Lung (tissue), 12 donors: ENCODE data around the gene POFUT1. TPM values are rescaled to one million over a fixed set of nuclear protein-coding genes. Genes with fewer than 3 reads are reported as not detected.
"Not testable (repeated sequence)": the region's sequence is repeated elsewhere in the genome, so short reads cannot be mapped to it uniquely, and the experiment has no call there.

Experiments
- ATAC-seq: fragments of 200-7000 bp; cut with Tn5 transposase; one replicate; pipeline ENCODE4 v1.9.1; 2020; ENCODE audit warnings: moderate number of reproducible peaks; ENCODE audit not compliant: insufficient read depth, low FRiP score
- DNase-seq, 3 donors: peaks; one replicate each; pipeline ENCODE4 v3.0.0-alpha.2; 2013 to 2017
- H3K27ac ChIP-seq, 2 donors: one replicate each; pipeline ENCODE4 v1.5.1; 2013; ENCODE audit warnings: mild to moderate bottlenecking in 2 of 2, moderate library complexity in 2 of 2, control low read depth in 1 of 2, inconsistent platforms in 1 of 2, low read depth in 1 of 2, low read length in 1 of 2
- H3K27me3 ChIP-seq, 3 donors: one replicate each; pipeline ENCODE4 v1.5.1; 2013; ENCODE audit warnings: low read length in 2 of 3; ENCODE audit not compliant: control insufficient read depth in 3 of 3, insufficient read depth in 3 of 3
- H3K36me3 ChIP-seq, 4 donors: one replicate each; pipeline ENCODE4 v1.5.1; 2013; ENCODE audit warnings: low read length in 4 of 4, mild to moderate bottlenecking in 1 of 4, moderate library complexity in 1 of 4; ENCODE audit not compliant: control insufficient read depth in 4 of 4, insufficient read depth in 4 of 4
- H3K4me1 ChIP-seq, 5 donors: one replicate each; pipeline ENCODE4 v1.5.1; 2013; ENCODE audit warnings: low read length in 5 of 5, mild to moderate bottlenecking in 2 of 5, moderate library complexity in 1 of 5; ENCODE audit not compliant: control insufficient read depth in 5 of 5, insufficient read depth in 5 of 5
- H3K4me3 ChIP-seq: one replicate; pipeline ENCODE4 v1.5.1; 2013; ENCODE audit warnings: mild to moderate bottlenecking, control low read depth, moderate library complexity
- H3K9ac ChIP-seq, 2 donors: one replicate each; pipeline ENCODE4 v1.5.1; 2013; ENCODE audit warnings: low read length in 2 of 2, control low read depth in 1 of 2; ENCODE audit not compliant: insufficient read depth in 1 of 2
- H3K9me3 ChIP-seq, 4 donors: one replicate each; pipeline ENCODE4 v1.5.1; 2013; ENCODE audit warnings: low read length in 3 of 4, mild to moderate bottlenecking in 1 of 4, moderate library complexity in 1 of 4; ENCODE audit not compliant: control insufficient read depth in 4 of 4, insufficient read depth in 3 of 4
- WGBS, 2 donors: extraction: QIAGEN DNeasy Blood & Tissue Kit; methylation state at CpG; one replicate each; pipeline ENCODE4 v1.1.7; 2013; 5-methylcytosine and 5-hydroxymethylcytosine counted together
- polyA plus RNA-seq, 2 donors: library from polyadenylated mRNA; stranded (reverse); fragments of 200-250 nt; gene quantifications; one replicate each; pipeline ENCODE4 v1.2.1, GENCODE V29; 2013
- total RNA-seq, 2 donors: library from RNA; depleted of rRNA in 1 of 2; stranded (reverse); fragments of >200 nt in 1 of 2; gene quantifications; one replicate each; pipeline ENCODE4 v1.2.1, GENCODE V29; 2014 to 2021
- TF ChIP-seq, protein P1 (sequence below): IDR thresholded peaks from 2 replicates; pipeline ENCODE4 v1.5.1; 2012; ENCODE audit warnings: mild to moderate bottlenecking; ENCODE audit errors: control extremely low read depth, extremely low read depth
- donor health status: control.
- donor health status: control.
- donor health status: Bipolar disorder and iron deficiency.
- donor health status: healthy.
- donor health status: DM: yes; HTN: yes; CAD: no.

The POFUT1 gene
- total and polyA plus RNA-seq, 4 donors: 9.0 to 37.1 (median 21.7) TPM

DNA sequence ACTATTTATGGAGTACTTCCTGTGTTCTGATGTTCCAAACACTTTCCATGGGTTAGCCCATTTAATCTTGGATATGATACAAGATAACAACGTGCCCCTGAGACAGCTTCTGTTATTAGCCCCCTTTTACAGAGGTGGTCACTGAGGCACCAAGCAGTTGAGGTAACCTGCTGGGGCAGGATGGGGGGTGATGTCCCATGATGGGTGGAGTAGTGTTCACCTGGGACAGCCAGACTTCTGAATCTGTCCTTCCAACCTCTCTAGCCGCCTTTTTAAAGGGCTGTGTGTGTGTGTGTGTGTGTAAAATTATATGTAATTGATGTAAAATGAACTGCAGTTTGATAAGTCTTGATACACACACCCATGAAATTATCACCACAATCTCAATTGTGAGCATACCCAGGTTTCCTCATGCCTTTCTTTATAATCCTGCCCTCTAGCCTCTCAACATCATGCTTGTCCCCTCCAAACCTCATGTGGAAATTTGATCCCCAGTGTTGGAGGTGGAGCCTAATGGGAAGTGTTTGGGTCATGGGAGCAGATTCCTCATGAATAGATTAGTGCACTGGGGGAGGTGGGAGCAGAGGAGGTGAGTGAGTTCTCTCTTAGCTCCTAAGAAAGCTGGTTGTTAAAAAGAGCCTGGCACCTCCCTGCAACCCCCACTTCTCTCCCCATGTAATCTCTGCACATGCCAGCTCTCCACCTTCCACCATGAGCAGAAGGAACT lies 39.3 kb upstream of the POFUT1 start:
- no peak overlapping the region for H3K27ac ChIP-seq
- TF ChIP-seq, protein P1, sequence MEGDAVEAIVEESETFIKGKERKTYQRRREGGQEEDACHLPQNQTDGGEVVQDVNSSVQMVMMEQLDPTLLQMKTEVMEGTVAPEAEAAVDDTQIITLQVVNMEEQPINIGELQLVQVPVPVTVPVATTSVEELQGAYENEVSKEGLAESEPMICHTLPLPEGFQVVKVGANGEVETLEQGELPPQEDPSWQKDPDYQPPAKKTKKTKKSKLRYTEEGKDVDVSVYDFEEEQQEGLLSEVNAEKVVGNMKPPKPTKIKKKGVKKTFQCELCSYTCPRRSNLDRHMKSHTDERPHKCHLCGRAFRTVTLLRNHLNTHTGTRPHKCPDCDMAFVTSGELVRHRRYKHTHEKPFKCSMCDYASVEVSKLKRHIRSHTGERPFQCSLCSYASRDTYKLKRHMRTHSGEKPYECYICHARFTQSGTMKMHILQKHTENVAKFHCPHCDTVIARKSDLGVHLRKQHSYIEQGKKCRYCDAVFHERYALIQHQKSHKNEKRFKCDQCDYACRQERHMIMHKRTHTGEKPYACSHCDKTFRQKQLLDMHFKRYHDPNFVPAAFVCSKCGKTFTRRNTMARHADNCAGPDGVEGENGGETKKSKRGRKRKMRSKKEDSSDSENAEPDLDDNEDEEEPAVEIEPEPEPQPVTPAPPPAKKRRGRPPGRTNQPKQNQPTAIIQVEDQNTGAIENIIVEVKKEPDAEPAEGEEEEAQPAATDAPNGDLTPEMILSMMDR: no peak
- peaks cover 0 to 2% (median 0%) of the 10 kb centered on the region in 4 donors for H3K9me3 ChIP-seq
- DNase-seq (peak in 2 of 3 donors; percentile 44 to 65), ATAC-seq (no peak)
- no peak overlapping the region for H3K9ac ChIP-seq
- peaks cover 0 to 3% (median 3%) of the 10 kb centered on the region in 5 donors for H3K4me1 ChIP-seq
- 68 to 87% methylated on average over 2 of the region's 2 CpGs for WGBS, 2 donors
- no peak overlapping the region for H3K4me3 ChIP-seq
- peaks cover 5 to 26% (median 12%) of the 10 kb centered on the region in 4 donors for H3K36me3 ChIP-seq
- no peaks in the 10 kb centered on the region for H3K27me3 ChIP-seq

DNA sequence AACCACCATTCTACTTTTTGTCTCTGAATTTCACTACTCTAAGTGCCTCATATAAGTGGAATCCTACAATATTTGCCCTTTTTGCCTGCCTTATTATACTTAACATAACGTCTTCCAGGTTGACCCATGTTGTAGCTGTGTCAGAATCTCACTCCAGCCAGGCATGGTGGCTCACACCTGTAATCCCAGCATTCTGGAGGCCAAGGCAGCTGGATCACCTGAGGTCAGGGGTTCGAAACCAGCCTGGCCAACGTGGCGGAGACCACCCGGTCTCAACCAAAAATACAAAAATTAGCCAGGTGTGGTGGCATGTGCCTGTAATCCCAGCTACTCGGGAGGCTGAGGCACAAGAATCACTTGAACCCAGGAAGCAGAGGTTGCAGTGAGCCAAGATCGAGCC lies 30.0 kb upstream of the POFUT1 start:
- H3K4me1 ChIP-seq, ATAC-seq, H3K27me3 ChIP-seq, H3K27ac ChIP-seq, H3K9me3 ChIP-seq, H3K9ac ChIP-seq, H3K36me3 ChIP-seq, H3K4me3 ChIP-seq, DNase-seq: not testable (repeated sequence)
- 93 to 98% methylated on average over 7 of the region's 7 CpGs for whole genome bisulfite sequencing, 2 donors

DNA sequence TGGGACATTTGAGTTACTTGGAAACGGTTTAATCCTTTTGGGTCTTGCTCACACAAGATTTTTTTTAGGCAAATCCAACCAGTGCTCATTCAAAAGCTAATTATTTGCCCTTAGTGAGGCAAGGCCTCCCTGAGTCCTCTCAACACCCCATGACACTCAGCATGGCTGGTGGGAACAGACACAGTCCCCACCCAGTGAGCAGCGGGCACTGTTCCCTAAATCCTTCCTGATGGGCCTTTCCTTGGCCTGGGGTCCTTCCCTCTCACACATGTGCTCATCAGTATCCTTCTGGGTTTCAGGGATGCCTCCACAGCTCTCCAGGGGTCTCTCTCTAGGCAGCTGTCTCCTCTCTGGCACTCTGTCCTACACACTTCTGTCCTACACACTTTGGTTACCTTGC lies 28.2 kb upstream of the POFUT1 start:
- TF ChIP-seq, protein P1: no peak
- ATAC-seq: no peak
- Histone ChIP-seq H3K36me3 (no peaks in the 10 kb centered on the region), H3K4me3 (no peak overlapping the region), H3K9ac (no peak overlapping the region), H3K27ac (no peak overlapping the region), H3K9me3 (no peaks in the 10 kb centered on the region), H3K4me1 (peaks cover 0 to 1% (median 0%) of the 10 kb centered on the region in 5 donors), H3K27me3 (no peaks in the 10 kb centered on the region)
- no peak for DNase-seq
- 91 to 98% methylated on average over 2 of the region's 2 CpGs for WGBS, 2 donors

DNA sequence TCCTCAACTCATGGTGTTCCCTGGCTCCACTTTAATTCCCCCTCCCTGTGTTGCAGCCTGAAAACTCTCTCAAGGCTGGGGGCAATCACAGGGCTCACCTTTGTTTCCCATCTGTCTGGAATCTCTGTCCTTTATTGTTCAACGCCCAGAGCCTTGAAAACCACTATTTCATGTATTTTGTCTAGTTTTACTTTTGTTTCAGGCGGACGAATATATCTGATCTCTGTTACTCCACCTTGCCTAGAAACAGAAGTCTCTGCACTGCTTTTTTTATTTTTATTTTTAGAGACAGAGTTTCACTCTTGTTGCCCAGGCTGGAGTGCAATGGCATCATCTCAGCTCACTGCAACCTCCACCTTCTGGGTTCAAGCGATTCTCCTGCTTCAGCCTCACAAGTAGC lies 27.7 kb upstream of the POFUT1 start:
- Histone ChIP-seq H3K4me3 (no peak overlapping the region), H3K36me3 (no peaks in the 10 kb centered on the region), H3K9me3 (no peaks in the 10 kb centered on the region), H3K4me1 (peaks cover 0 to 1% (median 0%) of the 10 kb centered on the region in 5 donors), H3K27ac (no peak overlapping the region), H3K27me3 (no peaks in the 10 kb centered on the region), H3K9ac (no peak overlapping the region)
- no peak for DNase-seq
- no peak for ATAC-seq
- WGBS, 2 donors: 87 to 93% methylated on average over 4 of the region's 4 CpGs
- TF ChIP-seq, protein P1: no peak
